ENCODE data around the gene HLA-DQA1.

DNA sequence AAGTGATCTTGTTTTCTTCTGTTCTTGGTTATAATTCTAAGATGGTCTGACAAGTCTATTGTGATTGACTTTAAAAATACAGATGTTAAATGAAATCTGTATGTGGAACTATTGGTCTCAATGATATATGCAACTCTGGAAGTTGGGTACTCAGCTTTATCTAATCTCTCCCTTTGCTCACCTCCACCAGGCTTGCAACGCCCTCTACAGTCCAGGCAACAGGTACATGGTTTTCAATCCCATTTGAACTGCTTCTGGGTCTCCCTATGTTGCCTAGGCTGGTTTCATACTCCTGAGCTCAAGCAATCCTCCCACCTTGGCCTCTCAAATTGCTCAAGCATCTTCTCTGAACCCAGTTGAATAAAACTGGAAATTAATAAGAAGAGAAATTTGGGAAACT, 54.8 kb downstream of the HLA-DQA1 start:
- TF ChIP-seq, protein P1, sequence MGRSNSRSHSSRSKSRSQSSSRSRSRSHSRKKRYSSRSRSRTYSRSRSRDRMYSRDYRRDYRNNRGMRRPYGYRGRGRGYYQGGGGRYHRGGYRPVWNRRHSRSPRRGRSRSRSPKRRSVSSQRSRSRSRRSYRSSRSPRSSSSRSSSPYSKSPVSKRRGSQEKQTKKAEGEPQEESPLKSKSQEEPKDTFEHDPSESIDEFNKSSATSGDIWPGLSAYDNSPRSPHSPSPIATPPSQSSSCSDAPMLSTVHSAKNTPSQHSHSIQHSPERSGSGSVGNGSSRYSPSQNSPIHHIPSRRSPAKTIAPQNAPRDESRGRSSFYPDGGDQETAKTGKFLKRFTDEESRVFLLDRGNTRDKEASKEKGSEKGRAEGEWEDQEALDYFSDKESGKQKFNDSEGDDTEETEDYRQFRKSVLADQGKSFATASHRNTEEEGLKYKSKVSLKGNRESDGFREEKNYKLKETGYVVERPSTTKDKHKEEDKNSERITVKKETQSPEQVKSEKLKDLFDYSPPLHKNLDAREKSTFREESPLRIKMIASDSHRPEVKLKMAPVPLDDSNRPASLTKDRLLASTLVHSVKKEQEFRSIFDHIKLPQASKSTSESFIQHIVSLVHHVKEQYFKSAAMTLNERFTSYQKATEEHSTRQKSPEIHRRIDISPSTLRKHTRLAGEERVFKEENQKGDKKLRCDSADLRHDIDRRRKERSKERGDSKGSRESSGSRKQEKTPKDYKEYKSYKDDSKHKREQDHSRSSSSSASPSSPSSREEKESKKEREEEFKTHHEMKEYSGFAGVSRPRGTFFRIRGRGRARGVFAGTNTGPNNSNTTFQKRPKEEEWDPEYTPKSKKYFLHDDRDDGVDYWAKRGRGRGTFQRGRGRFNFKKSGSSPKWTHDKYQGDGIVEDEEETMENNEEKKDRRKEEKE (IDR thresholded peaks at IDR 0.05; ENCODE audit: borderline replicate concordance in 1 of 2, control insufficient read depth in 1 of 2, low read depth in 2 of 2, low read length in 1 of 2): no peak
- TF ChIP-seq, protein P2, sequence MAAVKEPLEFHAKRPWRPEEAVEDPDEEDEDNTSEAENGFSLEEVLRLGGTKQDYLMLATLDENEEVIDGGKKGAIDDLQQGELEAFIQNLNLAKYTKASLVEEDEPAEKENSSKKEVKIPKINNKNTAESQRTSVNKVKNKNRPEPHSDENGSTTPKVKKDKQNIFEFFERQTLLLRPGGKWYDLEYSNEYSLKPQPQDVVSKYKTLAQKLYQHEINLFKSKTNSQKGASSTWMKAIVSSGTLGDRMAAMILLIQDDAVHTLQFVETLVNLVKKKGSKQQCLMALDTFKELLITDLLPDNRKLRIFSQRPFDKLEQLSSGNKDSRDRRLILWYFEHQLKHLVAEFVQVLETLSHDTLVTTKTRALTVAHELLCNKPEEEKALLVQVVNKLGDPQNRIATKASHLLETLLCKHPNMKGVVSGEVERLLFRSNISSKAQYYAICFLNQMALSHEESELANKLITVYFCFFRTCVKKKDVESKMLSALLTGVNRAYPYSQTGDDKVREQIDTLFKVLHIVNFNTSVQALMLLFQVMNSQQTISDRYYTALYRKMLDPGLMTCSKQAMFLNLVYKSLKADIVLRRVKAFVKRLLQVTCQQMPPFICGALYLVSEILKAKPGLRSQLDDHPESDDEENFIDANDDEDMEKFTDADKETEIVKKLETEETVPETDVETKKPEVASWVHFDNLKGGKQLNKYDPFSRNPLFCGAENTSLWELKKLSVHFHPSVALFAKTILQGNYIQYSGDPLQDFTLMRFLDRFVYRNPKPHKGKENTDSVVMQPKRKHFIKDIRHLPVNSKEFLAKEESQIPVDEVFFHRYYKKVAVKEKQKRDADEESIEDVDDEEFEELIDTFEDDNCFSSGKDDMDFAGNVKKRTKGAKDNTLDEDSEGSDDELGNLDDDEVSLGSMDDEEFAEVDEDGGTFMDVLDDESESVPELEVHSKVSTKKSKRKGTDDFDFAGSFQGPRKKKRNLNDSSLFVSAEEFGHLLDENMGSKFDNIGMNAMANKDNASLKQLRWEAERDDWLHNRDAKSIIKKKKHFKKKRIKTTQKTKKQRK (IDR thresholded peaks at IDR 0.05; ENCODE audit: borderline replicate concordance, low read depth, low read length): no peak
- TF ChIP-seq, protein P3, sequence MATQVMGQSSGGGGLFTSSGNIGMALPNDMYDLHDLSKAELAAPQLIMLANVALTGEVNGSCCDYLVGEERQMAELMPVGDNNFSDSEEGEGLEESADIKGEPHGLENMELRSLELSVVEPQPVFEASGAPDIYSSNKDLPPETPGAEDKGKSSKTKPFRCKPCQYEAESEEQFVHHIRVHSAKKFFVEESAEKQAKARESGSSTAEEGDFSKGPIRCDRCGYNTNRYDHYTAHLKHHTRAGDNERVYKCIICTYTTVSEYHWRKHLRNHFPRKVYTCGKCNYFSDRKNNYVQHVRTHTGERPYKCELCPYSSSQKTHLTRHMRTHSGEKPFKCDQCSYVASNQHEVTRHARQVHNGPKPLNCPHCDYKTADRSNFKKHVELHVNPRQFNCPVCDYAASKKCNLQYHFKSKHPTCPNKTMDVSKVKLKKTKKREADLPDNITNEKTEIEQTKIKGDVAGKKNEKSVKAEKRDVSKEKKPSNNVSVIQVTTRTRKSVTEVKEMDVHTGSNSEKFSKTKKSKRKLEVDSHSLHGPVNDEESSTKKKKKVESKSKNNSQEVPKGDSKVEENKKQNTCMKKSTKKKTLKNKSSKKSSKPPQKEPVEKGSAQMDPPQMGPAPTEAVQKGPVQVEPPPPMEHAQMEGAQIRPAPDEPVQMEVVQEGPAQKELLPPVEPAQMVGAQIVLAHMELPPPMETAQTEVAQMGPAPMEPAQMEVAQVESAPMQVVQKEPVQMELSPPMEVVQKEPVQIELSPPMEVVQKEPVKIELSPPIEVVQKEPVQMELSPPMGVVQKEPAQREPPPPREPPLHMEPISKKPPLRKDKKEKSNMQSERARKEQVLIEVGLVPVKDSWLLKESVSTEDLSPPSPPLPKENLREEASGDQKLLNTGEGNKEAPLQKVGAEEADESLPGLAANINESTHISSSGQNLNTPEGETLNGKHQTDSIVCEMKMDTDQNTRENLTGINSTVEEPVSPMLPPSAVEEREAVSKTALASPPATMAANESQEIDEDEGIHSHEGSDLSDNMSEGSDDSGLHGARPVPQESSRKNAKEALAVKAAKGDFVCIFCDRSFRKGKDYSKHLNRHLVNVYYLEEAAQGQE (IDR thresholded peaks at IDR 0.05; ENCODE audit: borderline replicate concordance): peak; percentile 64; the same call in 1 of the 2 replicates
- TF ChIP-seq, protein P3 (CRISPR knock-in tag; IDR thresholded peaks at IDR 0.05; ENCODE audit: low read depth): no peak
- no peak for TF ChIP-seq L3MBTL2 (IDR thresholded peaks at IDR 0.05)
